GM12873 (cell line): Measurements from ENCODE around the gene TNS3.

ENCODE experiments used
- CTCF ChIP-seq: IDR thresholded peaks from 2 replicates; pipeline ENCODE4 v1.5.1; 2012; ENCODE audit warnings: low read depth, mild to moderate bottlenecking, moderate library complexity, low read length, control low read depth; ENCODE audit not compliant: insufficient read depth; ENCODE audit errors: missing control alignments

TNS3 gene

DNA sequence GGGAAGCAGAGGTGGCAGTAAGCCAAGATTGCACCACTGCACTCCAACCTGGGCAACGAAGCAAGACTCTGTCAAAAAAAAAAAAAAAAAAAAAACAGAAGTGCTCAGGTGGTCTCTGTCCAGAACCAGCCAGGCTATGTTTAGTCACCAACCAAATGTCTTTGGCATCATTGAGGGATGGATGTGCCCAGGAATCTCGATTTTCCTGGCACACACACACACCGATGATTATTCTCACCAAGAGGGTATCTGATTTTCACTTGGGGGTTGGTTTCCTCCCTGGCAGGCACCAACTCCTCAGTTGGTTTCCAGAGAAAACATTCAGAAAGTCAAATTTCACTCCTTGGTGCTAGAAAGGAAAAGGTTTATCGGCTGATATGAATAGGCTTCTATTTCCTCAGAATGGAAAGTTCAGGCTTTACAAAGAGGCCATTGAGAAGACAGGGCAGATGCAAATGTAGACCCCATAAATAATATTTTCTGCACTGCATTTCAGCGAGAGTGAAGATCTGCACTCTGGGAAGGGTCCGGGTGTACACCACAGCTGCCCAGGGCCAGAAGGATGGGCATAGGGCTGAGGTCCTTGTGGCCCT lies 154.8 kb downstream of the TNS3 start:
- TF ChIP-seq CTCF, result no peak

DNA sequence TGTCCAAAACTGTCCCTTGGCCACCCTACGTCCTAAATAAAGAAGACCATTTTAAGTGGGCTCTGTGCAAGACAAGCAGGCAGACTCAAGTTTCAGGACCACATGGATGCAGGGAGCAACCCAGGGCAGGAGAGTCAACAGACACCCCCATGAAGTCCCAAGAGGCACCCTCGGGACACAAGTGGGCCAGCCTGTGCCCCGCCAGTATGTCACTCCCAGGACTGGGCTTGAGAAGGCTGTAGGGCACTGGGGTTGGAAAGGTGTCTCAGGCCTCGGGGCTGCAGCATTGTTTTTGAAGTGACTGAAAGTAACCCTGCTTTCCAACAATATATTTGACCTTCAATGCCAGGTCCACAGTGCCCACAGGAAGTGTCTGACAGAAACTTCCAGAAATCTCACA lies 157.4 kb downstream of the TNS3 start:
- no peak for TF ChIP-seq CTCF

- no peak for TF ChIP-seq CTCF
Measured at GRCh38 chr7:47423196-47423595, 158.7 kb downstream of the TNS3 start.

DNA sequence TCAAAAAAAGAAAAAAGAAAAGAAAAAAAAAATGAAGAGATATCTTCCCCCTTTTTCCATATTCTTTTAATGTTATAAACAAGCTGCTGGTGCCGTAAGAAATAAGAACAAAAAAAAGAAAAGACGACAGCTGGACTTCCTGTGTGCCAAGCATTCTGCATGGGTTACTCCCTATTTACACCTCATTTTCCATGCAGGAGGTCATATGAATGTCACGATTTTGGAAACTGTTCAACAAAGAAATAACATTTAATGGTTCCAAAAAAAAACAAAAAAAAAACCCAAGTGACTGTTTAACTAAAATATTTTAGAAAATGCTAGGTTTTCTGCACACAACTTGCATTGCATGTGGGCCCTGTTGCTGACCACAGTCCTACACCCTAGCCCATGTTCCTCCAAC lies 159.3 kb downstream of the TNS3 start:
- TF ChIP-seq CTCF, result no peak

GRCh38 chr7:47421456-47421855 lies 160.5 kb downstream of the TNS3 start:
- TF ChIP-seq CTCF, result no peak

- TF ChIP-seq CTCF, result no peak
Measured at GRCh38 chr7:47420122-47420780, 161.7 kb downstream of the TNS3 start.

DNA sequence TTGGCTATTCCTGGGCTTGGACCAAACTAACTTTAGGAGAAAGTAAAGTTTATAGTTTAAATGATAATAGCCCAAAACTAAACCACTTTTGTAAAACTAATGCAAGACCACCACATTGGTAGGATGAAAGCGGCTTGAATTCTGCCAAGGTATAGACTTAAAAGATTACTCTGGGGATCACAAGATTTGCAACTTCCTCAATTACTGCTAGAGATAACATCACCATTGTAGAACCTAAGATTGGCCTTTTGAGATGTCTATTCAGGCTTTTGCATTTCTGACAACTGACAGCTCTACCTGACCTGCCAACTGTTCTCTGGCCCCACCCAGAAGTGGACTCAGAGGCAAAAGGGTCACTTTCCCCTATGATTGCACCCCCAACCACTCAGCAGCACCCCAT lies 162.4 kb downstream of the TNS3 start:
- TF ChIP-seq CTCF, result no peak
